HG02642 (cell line): ENCODE measurements around the gene FHOD3.

Experiments used
- ATAC-seq: cut with Tn5 transposase; IDR thresholded peaks from one replicate; pipeline ENCODE4 v1.9.1; 2021; ENCODE audit warnings: mild to moderate bottlenecking; ENCODE audit not compliant: unreplicated experiment, poor library complexity

Gene FHOD3

GRCh38 chr18:36828157-36828629 is 530.7 kb downstream of the FHOD3 start:
- peak; percentile 1 for ATAC-seq

GRCh38 chr18:36828630-36829361 is 531.3 kb downstream of the FHOD3 start, which contains the start of the genes KIAA1328 and TPGS2:
Gene KIAA1328, plus strand, starts transcription at chr18:36829127. Its CDS starts 12 bp downstream, at chr18:36829139.
Gene TPGS2, minus strand, starts transcription at chr18:36829002. Its CDS starts 235 bp downstream, at chr18:36828767.
- peak; percentile 96 for ATAC-seq
